AG04449 (cell line): ENCODE results near the gene C4orf17.

ENCODE experiments used
- CTCF ChIA-PET: fragments of 350-600 bp; formaldehyde crosslinking; extraction: SDS; loops from one replicate; lab custom pipeline; 2021; ENCODE audit warnings: antibody characterized with exemption; lab: Yijun Ruan, JAX
- POLR2A ChIA-PET: fragments of 400-600, 350-600 bp; formaldehyde crosslinking; extraction: SDS; loops from one replicate; lab custom pipeline; 2020; ENCODE audit warnings: antibody characterized with exemption, inconsistent platforms; lab: Yijun Ruan, JAX
- DNase-seq: peaks from one replicate; pipeline ENCODE4 v3.0.0-alpha.2; 2010; ENCODE audit warnings: low read depth, low spot score
- H3K4me3 ChIP-seq: 2 replicates; pipeline ENCODE4 v1.5.1; 2011; ENCODE audit warnings: low read depth, mild to moderate bottlenecking, control low read depth, low read length
- CTCF ChIP-seq: IDR thresholded peaks from one replicate; pipeline ENCODE4 v1.5.1; 2011; ENCODE audit warnings: mild to moderate bottlenecking, moderate library complexity, low read length, control low read depth, inconsistent platforms; ENCODE audit not compliant: insufficient read depth; ENCODE audit errors: missing control alignments

Gene C4orf17

GRCh38 chr4:99563310-99564186 lies 52.7 kb downstream of the C4orf17 start, which contains the start of gene TRMT10A:
TRMT10A (minus strand) TSS chr4:99564039; CDS start chr4:99559338, 4,701 bp downstream.
- peak within 1 kb of the TSS; percentile 85 for H3K4me3 ChIP-seq
- DNase-seq = peak; percentile 85
- CTCF ChIA-PET = interaction anchor here (0.7 to 3.0 kb wide), 5 partner anchors 10 to 385 kb away, joined by 3 to 12 read pairs (median 3); no protein-coding TSS in a partner anchor
- POLR2A ChIA-PET = interaction anchor here (0.9 to 1.3 kb wide), 3 partner anchors 304 to 385 kb away, joined by 4 to 5 read pairs (median 5); partner anchors contain the start of gene LAMTOR3
- no peak for TF ChIP-seq CTCF

GRCh38 chr4:99564921-99565320 lies 54.1 kb downstream of the C4orf17 start:
- ChIA-PET CTCF (no interaction called here), POLR2A (no interaction called here)
- no peak for TF ChIP-seq CTCF
- DNase-seq = no peak
- H3K4me3 ChIP-seq = no peak overlapping the region

- TF ChIP-seq CTCF = no peak
- ChIA-PET CTCF (no interaction called here), POLR2A (no interaction called here)
- DNase-seq = no peak
- H3K4me3 ChIP-seq = no peak overlapping the region
Observed at GRCh38 chr4:99571883-99572282, 61.1 kb downstream of the C4orf17 start.

GRCh38 chr4:99572527-99573240 lies 61.9 kb downstream of the C4orf17 start:
- POLR2A ChIA-PET = no interaction called here
- CTCF ChIA-PET = no interaction called here
- TF ChIP-seq CTCF = no peak
- H3K4me3 ChIP-seq = no peak overlapping the region
- DNase-seq = no peak

- H3K4me3 ChIP-seq = no peak overlapping the region
- CTCF ChIA-PET = no interaction called here
- POLR2A ChIA-PET = no interaction called here
- no peak for TF ChIP-seq CTCF
- DNase-seq = no peak
Observed at GRCh38 chr4:99573735-99574368, 63.0 kb downstream of the C4orf17 start.
